Anterior cingulate cortex (tissue), 58 donors: ENCODE data around the gene KLHL28.

Source experiments
- DNase-seq, 58 donors: peaks; one replicate each; lab custom pipeline; 2025; lab: John Stamatoyannopoulos, UW

The KLHL28 gene, protein sequence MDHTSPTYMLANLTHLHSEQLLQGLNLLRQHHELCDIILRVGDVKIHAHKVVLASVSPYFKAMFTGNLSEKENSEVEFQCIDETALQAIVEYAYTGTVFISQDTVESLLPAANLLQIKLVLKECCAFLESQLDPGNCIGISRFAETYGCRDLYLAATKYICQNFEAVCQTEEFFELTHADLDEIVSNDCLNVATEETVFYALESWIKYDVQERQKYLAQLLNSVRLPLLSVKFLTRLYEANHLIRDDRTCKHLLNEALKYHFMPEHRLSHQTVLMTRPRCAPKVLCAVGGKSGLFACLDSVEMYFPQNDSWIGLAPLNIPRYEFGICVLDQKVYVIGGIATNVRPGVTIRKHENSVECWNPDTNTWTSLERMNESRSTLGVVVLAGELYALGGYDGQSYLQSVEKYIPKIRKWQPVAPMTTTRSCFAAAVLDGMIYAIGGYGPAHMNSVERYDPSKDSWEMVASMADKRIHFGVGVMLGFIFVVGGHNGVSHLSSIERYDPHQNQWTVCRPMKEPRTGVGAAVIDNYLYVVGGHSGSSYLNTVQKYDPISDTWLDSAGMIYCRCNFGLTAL

GRCh38 chr14:44961554-44962333, at the start of gene KLHL28, which contains the start of gene TOGARAM1:
KLHL28 (minus strand) TSS chr14:44961947; CDS start chr14:44945928, 16,019 bp downstream.
TOGARAM1 (plus strand) TSS chr14:44962190; CDS start chr14:44962422, 232 bp downstream.
- peak; percentile 87 to 100 (median 99) for DNase-seq

DNA sequence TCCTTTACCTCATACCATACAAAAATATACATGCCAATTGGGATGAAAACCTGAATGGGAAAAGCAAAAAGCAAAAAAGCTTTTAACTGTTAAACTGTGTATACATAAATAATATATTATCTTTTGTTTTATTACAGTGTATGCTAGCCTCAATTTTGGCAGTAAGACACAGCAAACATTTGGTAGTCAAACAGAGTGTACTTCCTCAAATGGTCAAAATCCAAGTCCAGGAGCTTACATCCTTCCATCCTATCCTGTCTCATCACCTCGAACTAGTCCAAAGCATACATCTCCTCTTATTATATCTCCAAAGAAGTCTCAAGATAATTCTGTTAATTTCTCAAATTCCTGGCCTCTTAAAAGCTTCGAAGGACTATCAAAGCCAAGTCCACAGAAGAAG, 42.2 kb upstream of the KLHL28 start:
- no peak for DNase-seq

DNA sequence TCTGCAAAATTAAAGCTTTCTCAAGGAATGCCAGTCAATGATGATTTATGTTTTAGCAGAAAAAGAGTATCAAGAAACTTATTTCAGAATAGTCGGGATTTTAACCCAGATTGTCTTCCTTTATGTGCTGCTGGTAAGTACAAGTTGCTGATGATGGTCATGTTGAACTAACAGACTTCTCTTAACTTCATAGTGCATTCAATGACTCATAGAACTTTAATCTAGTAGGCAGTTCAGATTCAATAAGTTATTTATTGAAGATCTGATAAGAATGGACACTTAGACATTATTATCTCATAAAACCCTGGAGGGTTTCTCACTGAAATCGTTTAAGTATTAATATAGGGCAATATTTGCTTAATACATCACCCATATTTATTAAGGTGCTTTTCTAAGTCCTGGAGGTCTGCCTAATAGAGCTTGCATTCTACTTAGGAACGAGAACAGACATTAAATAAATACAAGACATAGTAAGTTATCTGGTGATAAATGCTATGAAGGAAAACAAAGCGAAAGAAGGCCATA, 34.1 kb upstream of the KLHL28 start:
- no peak for DNase-seq

DNA sequence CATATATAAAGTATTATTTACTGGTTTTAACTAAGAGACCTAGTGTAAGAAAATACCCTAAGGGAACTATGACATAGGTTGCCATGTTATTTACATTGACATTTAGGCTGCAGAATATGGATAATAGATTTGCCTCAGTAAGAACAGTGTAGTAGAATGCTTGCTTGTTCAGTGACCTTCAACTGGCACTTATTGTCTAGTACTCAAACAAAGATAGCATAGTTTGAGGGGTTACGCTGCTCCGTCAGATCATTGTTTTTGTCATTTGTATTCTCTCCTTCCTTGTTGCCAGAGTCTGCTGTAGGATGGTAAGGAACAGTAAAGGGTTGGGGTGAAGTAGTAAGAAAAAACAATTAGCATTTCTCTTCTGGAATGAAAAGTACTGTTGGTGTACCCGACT, 33.4 kb upstream of the KLHL28 start:
- peak in 8 of 58 donors; percentile 8 to 83 (median 16) for DNase-seq

DNA sequence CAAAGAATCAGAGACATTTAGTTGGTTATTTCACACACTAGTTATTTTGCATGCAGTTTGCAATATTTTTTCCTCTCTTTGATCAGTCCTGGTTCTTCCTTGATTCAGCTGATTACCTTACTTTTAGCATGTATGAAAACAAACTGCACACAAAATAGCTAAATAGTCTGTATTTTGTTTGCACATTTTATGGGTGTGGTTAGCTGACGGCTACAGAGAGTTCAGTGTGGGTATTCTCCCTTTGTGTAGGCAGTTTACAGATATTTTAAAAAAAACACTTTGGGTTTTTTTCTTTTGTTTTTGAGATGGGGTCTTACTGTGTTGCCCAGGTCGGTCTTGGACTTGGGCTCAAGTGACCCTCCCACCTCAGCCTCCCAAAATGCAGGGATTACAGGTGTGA, 28.8 kb upstream of the KLHL28 start:
- DNase-seq = no peak

- no peak for DNase-seq
Observed at GRCh38 chr14:44989497-44990440, 28.0 kb upstream of the KLHL28 start.

- DNase-seq = no peak
Observed at GRCh38 chr14:44988694-44989093, 26.9 kb upstream of the KLHL28 start.

DNA sequence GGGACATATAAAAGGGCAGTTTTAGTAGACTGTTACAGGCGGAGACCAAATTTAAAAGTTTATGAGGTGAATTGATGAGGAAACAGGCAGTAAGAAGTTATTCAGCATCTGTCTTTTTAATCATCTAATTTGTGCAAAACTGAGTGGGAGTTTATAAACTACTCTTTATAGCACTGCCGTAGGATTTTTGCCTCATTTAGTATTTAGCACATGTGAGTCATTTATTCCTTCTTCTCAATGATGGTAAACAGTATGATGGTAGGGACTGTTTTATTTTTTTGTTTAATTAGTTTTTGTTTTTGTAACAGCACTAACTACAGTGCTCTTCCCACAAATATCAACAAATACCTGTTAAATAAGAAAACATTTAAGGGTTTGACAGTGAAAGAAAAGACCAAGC, 20.8 kb upstream of the KLHL28 start:
- no peak for DNase-seq

DNA sequence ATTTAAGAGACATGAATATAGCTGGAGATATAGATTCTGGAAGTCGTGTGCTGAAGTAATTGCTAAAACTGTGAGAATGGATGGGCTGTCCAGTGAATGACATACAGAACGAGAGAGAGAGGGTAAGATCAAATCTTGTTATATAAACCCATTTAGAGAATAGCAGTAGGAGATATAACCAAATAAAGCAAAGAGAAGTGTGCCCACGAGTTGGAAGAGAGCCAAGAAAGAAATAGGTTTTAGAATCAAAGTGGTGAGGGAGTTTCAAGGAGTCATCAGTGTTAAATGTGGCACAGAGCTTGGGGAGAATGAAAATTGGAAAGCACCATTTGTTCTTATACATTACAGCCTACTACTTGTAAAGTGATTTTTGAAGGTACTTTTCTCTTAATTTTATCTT, 19.5 kb upstream of the KLHL28 start:
- no peak for DNase-seq

DNA sequence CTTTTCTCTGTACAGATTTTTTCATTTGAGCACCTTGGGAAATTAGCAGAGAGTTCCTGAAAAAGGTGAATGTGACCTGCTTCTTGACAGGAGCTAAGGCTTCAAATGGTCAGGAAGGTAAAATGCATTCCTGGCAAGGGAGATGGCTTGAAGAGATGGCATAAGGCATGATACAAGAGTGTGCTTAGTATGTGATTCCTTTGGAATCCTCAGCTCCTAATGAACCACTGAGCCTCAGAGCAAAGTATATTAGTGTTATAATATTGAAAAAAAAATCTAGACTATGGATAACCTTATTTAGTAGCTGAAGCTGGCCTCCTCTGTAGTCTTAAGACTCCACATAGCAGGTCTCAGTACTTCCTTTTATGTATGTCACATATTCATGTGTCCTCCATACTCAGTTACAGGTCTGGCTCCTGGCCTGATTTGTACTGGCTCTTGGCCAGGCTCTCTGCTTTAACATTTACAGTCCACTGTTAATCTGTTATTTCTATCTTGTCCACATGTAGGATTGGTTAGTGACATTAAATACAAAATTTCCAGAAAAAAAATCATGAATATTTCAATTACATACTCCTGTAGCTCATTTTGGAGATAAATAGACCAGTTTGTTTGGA, 18.1 kb upstream of the KLHL28 start:
- peak in 1 of 58 donors; percentile 30 for DNase-seq

DNA sequence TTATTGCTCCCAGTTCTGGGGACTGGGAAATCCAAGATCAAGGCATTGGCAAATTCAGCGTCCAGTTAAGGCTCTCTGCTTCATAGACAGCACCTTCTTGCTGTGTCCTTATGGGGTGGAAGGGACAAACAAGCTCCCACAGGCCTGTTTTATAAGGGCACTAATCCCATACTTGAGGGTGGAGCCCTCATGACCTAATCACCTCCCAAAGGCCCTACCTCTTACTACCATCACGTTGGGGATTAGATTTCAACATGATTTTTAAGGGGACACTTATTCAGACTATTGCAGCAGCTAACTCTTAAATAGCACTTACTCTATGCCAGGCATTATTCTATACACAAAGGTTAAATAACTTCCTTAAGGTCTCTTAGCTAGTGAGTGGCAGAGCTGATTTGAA, 17.5 kb upstream of the KLHL28 start:
- DNase-seq = no peak

- DNase-seq = no peak
Observed at GRCh38 chr14:44971459-44971858, 9.7 kb upstream of the KLHL28 start.

GRCh38 chr14:44970907-44971306, 9.2 kb upstream of the KLHL28 start:
- DNase-seq = no peak

DNA sequence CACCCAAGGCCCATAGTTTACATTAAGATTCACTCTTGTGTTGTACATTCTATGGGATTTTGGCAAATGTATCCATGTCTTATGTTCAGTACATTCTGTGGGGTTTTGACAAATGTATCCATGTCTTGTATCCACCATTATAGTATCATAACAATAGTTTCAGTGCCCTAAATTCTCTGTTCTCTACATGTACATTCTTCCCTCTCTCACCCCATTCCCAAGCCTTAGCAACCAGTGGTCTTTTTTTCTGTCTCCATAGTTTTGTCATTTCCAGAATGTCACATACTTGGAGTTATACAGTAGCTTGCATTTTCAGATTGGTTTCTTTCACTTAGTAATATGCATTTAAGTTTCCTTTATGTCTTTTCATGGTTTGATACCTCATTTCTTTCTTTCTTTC, 7.0 kb upstream of the KLHL28 start:
- no peak for DNase-seq

DNA sequence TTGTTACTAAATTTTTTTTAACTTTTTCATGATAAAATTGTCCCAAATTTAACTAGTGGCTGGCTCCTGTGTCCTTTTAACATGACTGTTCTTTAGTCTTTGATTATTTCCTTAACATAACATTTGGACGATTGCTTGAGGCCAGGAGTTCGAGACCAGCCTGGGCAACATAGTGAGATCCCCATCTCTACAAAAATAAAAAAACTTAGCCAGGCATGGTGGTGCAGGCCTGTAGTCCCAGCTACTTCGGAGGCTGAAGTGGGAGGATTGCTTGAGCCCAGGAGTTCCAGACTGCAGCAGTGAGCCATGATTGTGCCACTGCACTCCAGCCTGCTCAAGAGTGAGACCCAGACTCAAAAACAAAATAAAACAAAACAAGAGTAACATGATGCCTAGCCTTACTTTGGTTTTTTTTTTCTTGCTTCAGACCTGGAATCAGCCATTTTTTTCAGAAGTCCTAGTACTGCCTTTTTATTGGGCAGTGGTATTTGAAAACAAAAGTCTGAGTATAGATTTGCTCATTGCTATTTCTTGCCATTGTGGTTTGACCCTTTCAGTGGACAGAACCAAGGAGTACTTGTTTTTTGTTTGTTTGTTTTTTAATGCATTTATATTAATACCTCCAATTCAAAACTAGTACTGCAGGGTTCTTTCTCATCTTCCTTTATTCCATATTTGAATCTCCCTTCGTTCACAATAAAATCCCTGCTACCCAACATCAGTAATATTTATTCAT, 5.0 kb upstream of the KLHL28 start:
- DNase-seq = no peak

- DNase-seq = peak in 18 of 58 donors; percentile 2 to 43 (median 15)
Observed at GRCh38 chr14:44963775-44964380, 2.1 kb upstream of the KLHL28 start.

GRCh38 chr14:44963044-44963528, 1.3 kb upstream of the KLHL28 start:
- peak in 1 of 58 donors; percentile 16 for DNase-seq
